Hepatocyte (in vitro differentiated cells): ENCODE measurements around the gene LAG3.

ENCODE experiments used
- CTCF ChIP-seq: fragments of 200-600 bp; sonication (generic); IDR thresholded peaks from 2 replicates; pipeline ENCODE4 v1.5.1; 2016; ENCODE audit warnings: antibody characterized with exemption, mild to moderate bottlenecking; ENCODE audit not compliant: poor library complexity
- EZH2 ChIP-seq: fragments of 200-600 bp; sonication (generic); IDR thresholded peaks from 2 replicates; pipeline ENCODE4 v1.6.1; 2016; ENCODE audit warnings: antibody characterized with exemption, mild to moderate bottlenecking, borderline replicate concordance

- no peak for TF ChIP-seq EZH2
- no peak for TF ChIP-seq CTCF
These were observed 11.5 kb downstream of the LAG3 start for GRCh38 chr12:6783828-6784227.
